WTC11 (cell line): Measurements from ENCODE around the gene FGFR1OP2. TPM values are rescaled to one million over a fixed set of nuclear protein-coding genes. Genes with fewer than 3 reads are reported as not detected.

ENCODE experiments used
- RELA ChIP-seq: sonication (generic); formaldehyde crosslinking; IDR thresholded peaks from 2 replicates; pipeline ENCODE4 v1.8.1; 2022; ENCODE audit warnings: missing genetic modification reagents, mild to moderate bottlenecking, borderline replicate concordance
- total RNA-seq: library from RNA; stranded (reverse); gene quantifications from 3 replicates; pipeline ENCODE4 v1.2.3, GENCODE V29; 2021
- TF ChIP-seq, protein P1 (sequence below): sonication (generic); formaldehyde crosslinking; IDR thresholded peaks from 2 replicates; pipeline ENCODE4 v1.8.0; 2023; ENCODE audit warnings: mild to moderate bottlenecking, missing genetic modification reagents

FGFR1OP2 gene
- total RNA-seq, 1 experiment from 2014 or later = 28.9 TPM

DNA sequence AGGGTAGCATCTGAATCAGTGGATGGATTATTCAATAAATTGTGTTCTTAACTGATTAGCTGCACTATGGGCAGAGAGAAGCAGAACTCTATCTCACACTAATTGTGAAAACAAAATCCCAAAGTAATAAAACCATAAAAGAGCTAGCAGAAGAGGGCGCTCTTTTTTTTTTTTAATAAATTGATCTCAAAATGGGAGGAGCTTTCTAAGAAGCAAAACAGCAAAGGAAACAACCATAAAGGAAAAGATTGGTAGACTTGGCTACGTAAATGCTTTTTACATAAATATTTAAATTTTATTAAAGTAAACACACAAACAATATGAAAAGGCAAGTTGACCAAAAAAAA is 77.4 kb downstream of the FGFR1OP2 start (continued):
- TF ChIP-seq, protein P1, sequence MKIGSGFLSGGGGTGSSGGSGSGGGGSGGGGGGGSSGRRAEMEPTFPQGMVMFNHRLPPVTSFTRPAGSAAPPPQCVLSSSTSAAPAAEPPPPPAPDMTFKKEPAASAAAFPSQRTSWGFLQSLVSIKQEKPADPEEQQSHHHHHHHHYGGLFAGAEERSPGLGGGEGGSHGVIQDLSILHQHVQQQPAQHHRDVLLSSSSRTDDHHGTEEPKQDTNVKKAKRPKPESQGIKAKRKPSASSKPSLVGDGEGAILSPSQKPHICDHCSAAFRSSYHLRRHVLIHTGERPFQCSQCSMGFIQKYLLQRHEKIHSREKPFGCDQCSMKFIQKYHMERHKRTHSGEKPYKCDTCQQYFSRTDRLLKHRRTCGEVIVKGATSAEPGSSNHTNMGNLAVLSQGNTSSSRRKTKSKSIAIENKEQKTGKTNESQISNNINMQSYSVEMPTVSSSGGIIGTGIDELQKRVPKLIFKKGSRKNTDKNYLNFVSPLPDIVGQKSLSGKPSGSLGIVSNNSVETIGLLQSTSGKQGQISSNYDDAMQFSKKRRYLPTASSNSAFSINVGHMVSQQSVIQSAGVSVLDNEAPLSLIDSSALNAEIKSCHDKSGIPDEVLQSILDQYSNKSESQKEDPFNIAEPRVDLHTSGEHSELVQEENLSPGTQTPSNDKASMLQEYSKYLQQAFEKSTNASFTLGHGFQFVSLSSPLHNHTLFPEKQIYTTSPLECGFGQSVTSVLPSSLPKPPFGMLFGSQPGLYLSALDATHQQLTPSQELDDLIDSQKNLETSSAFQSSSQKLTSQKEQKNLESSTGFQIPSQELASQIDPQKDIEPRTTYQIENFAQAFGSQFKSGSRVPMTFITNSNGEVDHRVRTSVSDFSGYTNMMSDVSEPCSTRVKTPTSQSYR (CRISPR knock-in tag) = no peak
- TF ChIP-seq RELA (CRISPR knock-in tag) = no peak

Other genes with a start within 250 kb of the FGFR1OP2 start
- gene ITPR2, start 105.3 kb upstream of the FGFR1OP2 start, total RNA-seq = 32.2 to 50.7 TPM (median 34.2 TPM) in 3 replicates
- gene INTS13, start 489 bp upstream of the FGFR1OP2 start, total RNA-seq = 52.1 to 54.0 TPM (median 52.7 TPM) in 3 replicates
- 75.3 to 80.9 TPM (median 75.7 TPM) in 3 replicates for gene TM7SF3, start 75.9 kb downstream of the FGFR1OP2 start, total RNA-seq
- 52.8 to 56.8 TPM (median 56.1 TPM) in 3 replicates for gene MED21, start 84.1 kb downstream of the FGFR1OP2 start, total RNA-seq
- gene C12orf71, start 144.1 kb downstream of the FGFR1OP2 start, total RNA-seq = not detected in 3 replicates